ENCODE measurements around the gene TGM1. TPM values are rescaled to one million over a fixed set of nuclear protein-coding genes. Genes with fewer than 3 reads are reported as not detected.
"Not testable (repeated sequence)": the region's sequence is repeated elsewhere in the genome, so short reads cannot be mapped to it uniquely, and the experiment has no call there.

The TGM1 gene
- total RNA-seq, 2 experiments from 2014 or later, result 2.7 to 3.1 TPM

- Mint-ChIP-seq H3K4me3 (no peak overlapping the region), H3K36me3 (ENCODE audit: low read depth) (peaks cover 79% of the 10 kb centered on the region), H3K27ac (no peak overlapping the region), H3K27me3 (ENCODE audit: low read depth) (no peaks in the 10 kb centered on the region), H3K9me3 (ENCODE audit: insufficient read depth) (peaks cover 7% of the 10 kb centered on the region), H3K4me1 (ENCODE audit: low read depth) (peaks cover 11% of the 10 kb centered on the region)
- ATAC-seq, result no peak
- CTCF ChIA-PET, result interaction anchor here (1.7 kb wide), 1 partner anchor 92 kb away, joined by 3 read pairs; no protein-coding TSS in a partner anchor
- POLR2A ChIA-PET, result interaction anchor here (0.6 to 4.1 kb wide), 4 partner anchors 9 to 37 kb away, joined by 3 to 23 read pairs (median 4); partner anchors contain the start of genes CHMP4A and TM9SF1
- DNase-seq, result no peak
Observed at GRCh38 chr14:24204163-24205146, 58.5 kb downstream of the TGM1 start.

GRCh38 chr14:24203249-24203886 is 59.6 kb downstream of the TGM1 start:
- Mint-ChIP-seq H3K36me3 (ENCODE audit: low read depth) (peaks cover 83% of the 10 kb centered on the region), H3K4me1 (ENCODE audit: low read depth) (peaks cover 21% of the 10 kb centered on the region)
- ChIA-PET CTCF (interaction anchor here (1.2 to 1.7 kb wide), 3 partner anchors 10 to 105 kb away, joined by 3 to 4 read pairs (median 3); partner anchors contain the start of gene CHMP4A), POLR2A (interaction anchor here (0.8 to 1.9 kb wide), 2 partner anchors 10 to 13 kb away, joined by 3 to 5 read pairs; partner anchors contain the start of genes CHMP4A and MDP1)
- not testable (repeated sequence) for H3K27me3 Mint-ChIP-seq (ENCODE audit: low read depth); H3K27ac Mint-ChIP-seq; ATAC-seq; DNase-seq; H3K9me3 Mint-ChIP-seq (ENCODE audit: insufficient read depth); H3K4me3 Mint-ChIP-seq

- ATAC-seq; H3K9me3 Mint-ChIP-seq (ENCODE audit: insufficient read depth); DNase-seq; H3K27me3 Mint-ChIP-seq (ENCODE audit: low read depth); H3K27ac Mint-ChIP-seq; H3K4me3 Mint-ChIP-seq: not testable (repeated sequence)
- peaks cover 77% of the 10 kb centered on the region for H3K36me3 Mint-ChIP-seq (ENCODE audit: low read depth)
- H3K4me1 Mint-ChIP-seq (ENCODE audit: low read depth), result peaks cover 22% of the 10 kb centered on the region
- CTCF ChIA-PET, result interaction anchor here (1.2 to 1.3 kb wide), 2 partner anchors 11 to 106 kb away, joined by 3 to 4 read pairs; partner anchors contain the start of gene CHMP4A
- POLR2A ChIA-PET, result interaction anchor here (0.8 to 1.9 kb wide), 2 partner anchors 11 to 13 kb away, joined by 3 to 5 read pairs; partner anchors contain the start of genes CHMP4A and MDP1
Observed at GRCh38 chr14:24202538-24202937, 60.4 kb downstream of the TGM1 start.

Other genes starting within 250 kb of the TGM1 start
- gene CARMIL3, start 211.2 kb downstream of the TGM1 start, total RNA-seq, result under 1 TPM; 0.86 to 0.95 TPM
- under 1 TPM in 1 of 2 experiments, not detected in 1; 0.10 TPM for gene CPNE6, start 191.6 kb downstream of the TGM1 start, total RNA-seq
- gene PCK2, start 168.9 kb downstream of the TGM1 start, total RNA-seq, result 10 to 100 TPM; 49.6 to 54.9 TPM
- gene DCAF11, start 148.4 kb downstream of the TGM1 start, total RNA-seq, result 100 to 1,000 TPM; 101 to 107 TPM
- gene NRL, start 148.2 kb downstream of the TGM1 start, total RNA-seq, result 1 to 10 TPM; 2.8 to 3.4 TPM
- gene FITM1, start 132.5 kb downstream of the TGM1 start, total RNA-seq, result 1 to 10 TPM; 1.4 to 2.1 TPM
- gene PSME1, start 127.0 kb downstream of the TGM1 start, total RNA-seq, result 100 to 1,000 TPM; 516 to 530 TPM
- gene EMC9, start 121.6 kb downstream of the TGM1 start, total RNA-seq, result 10 to 100 TPM; 49.9 to 53.2 TPM
- gene PSME2, start 116.6 kb downstream of the TGM1 start, total RNA-seq, result 100 to 1,000 TPM; 635 to 636 TPM
- 100 to 1,000 TPM; 123 to 142 TPM for gene RNF31, start 115.7 kb downstream of the TGM1 start, total RNA-seq
- 100 to 1,000 TPM; 221 to 242 TPM for gene IRF9, start 101.9 kb downstream of the TGM1 start, total RNA-seq
- gene REC8, start 91.1 kb downstream of the TGM1 start, total RNA-seq, result 10 to 100 TPM; 54.5 to 58.6 TPM
- 10 to 100 TPM; 56.3 to 60.1 TPM for gene IPO4, start 74.4 kb downstream of the TGM1 start, total RNA-seq
- 10 to 100 TPM; 29.3 to 32.8 TPM for gene TM9SF1, start 67.7 kb downstream of the TGM1 start, total RNA-seq
- gene TSSK4, start 57.5 kb downstream of the TGM1 start, total RNA-seq, result not detected
- gene CHMP4A, start 49.7 kb downstream of the TGM1 start, total RNA-seq, result 10 to 100 TPM; 83.2 to 93.4 TPM
- 10 to 100 TPM; 16.9 to 18.2 TPM for gene MDP1, start 47.1 kb downstream of the TGM1 start, total RNA-seq
- gene NEDD8, start 30.8 kb downstream of the TGM1 start, total RNA-seq, result 100 to 1,000 TPM; 214 to 222 TPM
- gene GMPR2, start 30.2 kb downstream of the TGM1 start, total RNA-seq, result 10 to 100 TPM; 67.2 to 68.4 TPM
- 100 to 1,000 TPM; 128 to 131 TPM for gene TINF2, start 20.6 kb downstream of the TGM1 start, total RNA-seq
- 10 to 100 TPM; 47.7 to 51.8 TPM for gene RABGGTA, start 8.4 kb upstream of the TGM1 start, total RNA-seq
- gene DHRS1, start 36.6 kb upstream of the TGM1 start, total RNA-seq, result 10 to 100 TPM; 28.6 to 33.9 TPM
- 10 to 100 TPM; 35.2 to 36.7 TPM for gene NOP9, start 36.7 kb upstream of the TGM1 start, total RNA-seq
- gene CIDEB, start 44.8 kb upstream of the TGM1 start, total RNA-seq, result 10 to 100 TPM; 47.2 to 48.2 TPM
- 10 to 100 TPM; 17.8 to 18.7 TPM for gene LTB4R2, start 47.0 kb upstream of the TGM1 start, total RNA-seq
- gene LTB4R, start 48.3 kb upstream of the TGM1 start, total RNA-seq, result 10 to 100 TPM; 26.9 to 28.0 TPM
- 1 to 10 TPM; 3.4 to 4.7 TPM for gene ADCY4, start 71.9 kb upstream of the TGM1 start, total RNA-seq
- gene RIPK3, start 76.8 kb upstream of the TGM1 start, total RNA-seq, result 10 to 100 TPM; 26.9 to 28.6 TPM
- gene NFATC4, start 105.0 kb upstream of the TGM1 start, total RNA-seq, result not detected
- gene NYNRIN, start 135.8 kb upstream of the TGM1 start, total RNA-seq, result under 1 TPM; 0.21 to 0.52 TPM
- 1 to 10 TPM; 1.1 to 1.3 TPM for gene CBLN3, start 166.5 kb upstream of the TGM1 start, total RNA-seq
- gene KHNYN, start 166.8 kb upstream of the TGM1 start, total RNA-seq, result 10 to 100 TPM; 55.4 to 58.9 TPM
- gene SDR39U1, start 179.6 kb upstream of the TGM1 start, total RNA-seq, result 10 to 100 TPM; 47.6 to 58.6 TPM
- under 1 TPM; 0.52 to 0.82 TPM for gene CMA1, start 245.1 kb upstream of the TGM1 start, total RNA-seq